Heart left ventricle (tissue), 13 donors: ENCODE data around the gene CYTH1.

Experiments
- POLR2A ChIP-seq, 2 donors: fragments of 450-650 bp; IDR thresholded peaks; one replicate each; pipeline ENCODE4 v1.6.1; 2017; ENCODE audit warnings: antibody characterized with exemption in 2 of 2, mild to moderate bottlenecking in 2 of 2, moderate library complexity in 2 of 2
- TF ChIP-seq, protein P1 (sequence below), 12 donors: fragments of 200-600 bp; sonication (generic) in 4 of 12; IDR thresholded peaks; one replicate each; pipeline versions ENCODE4 v1.5.0 to v1.8.0; 2018 to 2022; ENCODE audit warnings: antibody characterized with exemption in 12 of 12, mild to moderate bottlenecking in 5 of 12
- donor health status: ischemic (EF 13 %, LVEDD 7.1; RV severe dilation, severe dysfunction).
- donor health status: DM: no; HTN: yes; CAD: no.
- donor health status: DM: no; HTN: no; CAD: no.
- donor health status: ischemic (EF 25% LVEDD 6.9; RV normal size, moderate dysfunction).
- donor health status: ischemic (EF 25% LVEDD 5.7; RV mildly dilated, moderate dysfunction).
- donor health status: ischemic (EF 35%, LVEDD 5.7; RV mildly dilated, moderate dysfunction).
- donor health status: nonischemic (EF 11% LVEDD 7.7; RV severe dilation, severe dysfunction).
- donor health status: DM: yes; HTN: yes; CAD: no.
- donor health status: PGD.
- donor health status: ischemic (EF 29% LVEDD 5.4; RV normal size, mild dysfunction).
- donor health status: nonischemic (EF 23%, LVEDD 6.1; RV moderate dilation, normal function).

DNA sequence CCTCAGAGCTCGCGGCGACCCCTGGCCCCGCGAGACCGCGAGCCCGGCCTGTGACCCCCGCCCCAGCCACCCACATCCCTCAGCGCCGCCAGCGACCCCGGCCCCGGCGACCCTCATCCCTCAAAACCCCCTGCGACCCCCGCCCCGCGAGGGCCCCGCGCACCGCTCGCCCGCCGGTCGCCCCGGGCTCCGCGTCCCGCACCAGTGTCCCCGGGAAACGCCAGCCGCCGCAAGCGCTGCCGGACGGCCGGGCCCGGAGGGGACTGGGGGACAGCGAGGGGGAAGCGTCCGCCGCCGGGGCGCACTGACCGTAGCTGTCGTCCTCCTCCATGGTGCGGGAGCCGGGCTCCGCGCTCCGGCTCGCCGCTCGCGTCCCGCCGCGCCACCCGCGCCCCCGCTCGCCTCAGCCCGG, at the start of gene CYTH1:
- TF ChIP-seq, protein P1, sequence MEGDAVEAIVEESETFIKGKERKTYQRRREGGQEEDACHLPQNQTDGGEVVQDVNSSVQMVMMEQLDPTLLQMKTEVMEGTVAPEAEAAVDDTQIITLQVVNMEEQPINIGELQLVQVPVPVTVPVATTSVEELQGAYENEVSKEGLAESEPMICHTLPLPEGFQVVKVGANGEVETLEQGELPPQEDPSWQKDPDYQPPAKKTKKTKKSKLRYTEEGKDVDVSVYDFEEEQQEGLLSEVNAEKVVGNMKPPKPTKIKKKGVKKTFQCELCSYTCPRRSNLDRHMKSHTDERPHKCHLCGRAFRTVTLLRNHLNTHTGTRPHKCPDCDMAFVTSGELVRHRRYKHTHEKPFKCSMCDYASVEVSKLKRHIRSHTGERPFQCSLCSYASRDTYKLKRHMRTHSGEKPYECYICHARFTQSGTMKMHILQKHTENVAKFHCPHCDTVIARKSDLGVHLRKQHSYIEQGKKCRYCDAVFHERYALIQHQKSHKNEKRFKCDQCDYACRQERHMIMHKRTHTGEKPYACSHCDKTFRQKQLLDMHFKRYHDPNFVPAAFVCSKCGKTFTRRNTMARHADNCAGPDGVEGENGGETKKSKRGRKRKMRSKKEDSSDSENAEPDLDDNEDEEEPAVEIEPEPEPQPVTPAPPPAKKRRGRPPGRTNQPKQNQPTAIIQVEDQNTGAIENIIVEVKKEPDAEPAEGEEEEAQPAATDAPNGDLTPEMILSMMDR (IDR thresholded peaks at IDR 0.05) = no peak
- TF ChIP-seq POLR2A (IDR thresholded peaks at IDR 0.05) = peak; percentile 30 to 54
